Measurements from ENCODE around the gene RPL36. TPM values are rescaled to one million over a fixed set of nuclear protein-coding genes. Genes with fewer than 3 reads are reported as not detected.

Gene RPL36
- total and polyA plus RNA-seq, 7 experiments from 2014 or later = 865 to 2,564 (median 1,761) TPM

GRCh38 chr19:5691822-5692722, 2.0 kb downstream of the RPL36 start:
- ATAC-seq = no peak
- ChIA-PET POLR2A (interaction anchor here (1.0 to 1.7 kb wide), 6 partner anchors 11 to 70 kb away, joined by 3 to 11 read pairs (median 5); partner anchors contain the start of genes CATSPERD, HSD11B1L, LONP1 and SAFB), CTCF (no interaction called here)
- Histone ChIP-seq H3K4me3 (ENCODE audit: low read length) (no peak overlapping the region), H3K4me1 (ENCODE audit: control insufficient read depth in 2 of 2, insufficient read depth in 2 of 2, low read length in 2 of 2) (peaks cover 8 to 21% of the 10 kb centered on the region in 2 donors), H3K27ac (ENCODE audit: low read depth, low read length) (peak overlapping the region; percentile 85), H3K36me3 (ENCODE audit: control insufficient read depth in 2 of 3, insufficient read depth in 3 of 3, low read length in 3 of 3) (peaks cover 0 to 55% (median 8%) of the 10 kb centered on the region in 3 experiments), H3K9me3 (ENCODE audit: control insufficient read depth in 2 of 3, low read length in 3 of 3) (no peaks in the 10 kb centered on the region), H3K27me3 (ENCODE audit: control insufficient read depth in 2 of 2, insufficient read depth in 2 of 2, low read length in 2 of 2) (no peaks in the 10 kb centered on the region)
- Mint-ChIP-seq H3K4me3 (peak overlapping the region; percentile 59 to 98 (median 93)), H3K27ac (peak overlapping the region in 7 of 9 donors; percentile 30 to 97 (median 71)), H3K4me1 (peaks cover 5 to 29% (median 26%) of the 10 kb centered on the region in 7 donors), H3K27me3 (no peaks in the 10 kb centered on the region), H3K9me3 (peaks cover 0 to 3% (median 0%) of the 10 kb centered on the region in 11 donors), H3K36me3 (peaks cover 0 to 13% (median 0%) of the 10 kb centered on the region in 5 donors)
- DNase-seq = no peak
- intact Hi-C loops (cut with micrococcal nuclease) = loop anchor here in 1 of 2 donors (2.0 kb wide), 2 partner anchors 69 to 99 kb away; partner anchors contain the start of genes DUS3L, SAFB and SAFB2

DNA sequence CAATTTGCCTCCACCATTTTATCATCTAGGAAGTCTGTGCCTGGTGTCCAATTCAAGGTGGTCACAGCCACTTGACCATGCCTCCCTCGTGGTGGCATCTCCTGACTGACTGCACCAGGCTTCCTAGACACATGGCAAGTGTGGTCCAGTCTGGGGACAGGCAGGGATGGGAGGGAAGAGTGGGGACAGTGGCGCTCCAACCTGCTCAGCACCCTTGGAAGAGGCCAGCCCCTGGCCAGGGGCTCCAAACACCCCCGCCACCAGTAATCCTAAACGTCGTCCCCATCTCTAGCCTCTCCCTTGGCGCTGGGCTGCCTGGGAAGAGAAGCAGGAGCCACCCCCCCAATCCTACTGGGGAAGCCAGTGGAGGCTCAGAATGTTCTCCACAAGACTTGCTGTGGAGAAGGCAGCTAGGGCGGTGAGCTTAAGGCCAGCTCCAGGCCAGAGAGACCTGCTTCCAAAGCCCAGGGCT, 2.7 kb downstream of the RPL36 start:
- H3K4me3 ChIP-seq (ENCODE audit: low read length) = no peak overlapping the region
- POLR2A ChIA-PET = no interaction called here
- ATAC-seq = no peak
- no peaks in the 10 kb centered on the region for H3K27me3 ChIP-seq (ENCODE audit: control insufficient read depth in 2 of 2, insufficient read depth in 2 of 2, low read length in 2 of 2)
- Mint-ChIP-seq H3K27ac (peak overlapping the region in 5 of 9 donors; percentile 30 to 97 (median 43)), H3K27me3 (no peaks in the 10 kb centered on the region), H3K9me3 (peaks cover 0 to 3% (median 0%) of the 10 kb centered on the region in 11 donors), H3K4me1 (peaks cover 5 to 29% (median 26%) of the 10 kb centered on the region in 7 donors), H3K36me3 (peaks cover 0 to 15% (median 0%) of the 10 kb centered on the region in 5 donors), H3K4me3 (peak overlapping the region in 8 of 10 donors; percentile 11 to 98 (median 47))
- no peaks in the 10 kb centered on the region for H3K9me3 ChIP-seq (ENCODE audit: control insufficient read depth in 2 of 3, low read length in 3 of 3)
- peaks cover 0 to 60% (median 10%) of the 10 kb centered on the region in 3 experiments for H3K36me3 ChIP-seq (ENCODE audit: control insufficient read depth in 2 of 3, insufficient read depth in 3 of 3, low read length in 3 of 3)
- intact Hi-C loops (cut with micrococcal nuclease) = no loop called here
- CTCF ChIA-PET = no interaction called here
- H3K27ac ChIP-seq (ENCODE audit: low read depth, low read length) = no peak overlapping the region
- H3K4me1 ChIP-seq (ENCODE audit: control insufficient read depth in 2 of 2, insufficient read depth in 2 of 2, low read length in 2 of 2) = peaks cover 8 to 14% of the 10 kb centered on the region in 2 donors
- no peak for DNase-seq

- Histone ChIP-seq H3K4me1 (ENCODE audit: control insufficient read depth in 2 of 2, insufficient read depth in 2 of 2, low read length in 2 of 2) (peaks cover 8 to 11% of the 10 kb centered on the region in 2 donors), H3K9me3 (ENCODE audit: control insufficient read depth in 2 of 3, low read length in 3 of 3) (no peaks in the 10 kb centered on the region), H3K36me3 (ENCODE audit: control insufficient read depth in 2 of 3, insufficient read depth in 3 of 3, low read length in 3 of 3) (peaks cover 0 to 67% (median 10%) of the 10 kb centered on the region in 3 experiments), H3K4me3 (ENCODE audit: low read length) (no peak overlapping the region), H3K27me3 (ENCODE audit: control insufficient read depth in 2 of 2, insufficient read depth in 2 of 2, low read length in 2 of 2) (no peaks in the 10 kb centered on the region), H3K27ac (ENCODE audit: low read depth, low read length) (no peak overlapping the region)
- peaks cover 5 to 24% (median 21%) of the 10 kb centered on the region in 7 donors for H3K4me1 Mint-ChIP-seq
- ChIA-PET POLR2A (interaction anchor here (1.1 kb wide), 1 partner anchor 25 kb away, joined by 3 read pairs; no protein-coding TSS in a partner anchor), CTCF (no interaction called here)
- H3K9me3 Mint-ChIP-seq = peaks cover 0 to 3% (median 0%) of the 10 kb centered on the region in 11 donors
- no peaks in the 10 kb centered on the region for H3K27me3 Mint-ChIP-seq
- H3K4me3 Mint-ChIP-seq = no peak overlapping the region
- H3K36me3 Mint-ChIP-seq = peaks cover 0 to 15% (median 0%) of the 10 kb centered on the region in 5 donors
- no peak for DNase-seq
- ATAC-seq = no peak
- H3K27ac Mint-ChIP-seq = peak overlapping the region in 4 of 9 donors; percentile 15 to 59 (median 43)
- intact Hi-C loops (cut with micrococcal nuclease) = no loop called here
Measured at GRCh38 chr19:5693195-5694166, 3.4 kb downstream of the RPL36 start.

- ATAC-seq (no peak), DNase-seq (no peak)
- Mint-ChIP-seq H3K36me3 (peaks cover 0 to 15% (median 0%) of the 10 kb centered on the region in 5 donors), H3K27ac (peak overlapping the region in 3 of 9 donors; percentile 33 to 59 (median 55)), H3K4me1 (peaks cover 5 to 20% (median 17%) of the 10 kb centered on the region in 7 donors), H3K9me3 (peaks cover 0 to 3% (median 0%) of the 10 kb centered on the region in 11 donors), H3K27me3 (no peaks in the 10 kb centered on the region), H3K4me3 (peak overlapping the region in 2 of 10 donors; percentile 20 to 23)
- no peak overlapping the region for H3K4me3 ChIP-seq (ENCODE audit: low read length)
- peaks cover 0 to 76% (median 10%) of the 10 kb centered on the region in 3 experiments for H3K36me3 ChIP-seq (ENCODE audit: control insufficient read depth in 2 of 3, insufficient read depth in 3 of 3, low read length in 3 of 3)
- intact Hi-C loops (cut with micrococcal nuclease) = no loop called here
- H3K4me1 ChIP-seq (ENCODE audit: control insufficient read depth in 2 of 2, insufficient read depth in 2 of 2, low read length in 2 of 2) = peaks cover 8 to 11% of the 10 kb centered on the region in 2 donors
- no peaks in the 10 kb centered on the region for H3K9me3 ChIP-seq (ENCODE audit: control insufficient read depth in 2 of 3, low read length in 3 of 3)
- ChIA-PET CTCF (no interaction called here), POLR2A (interaction anchor here (1.1 kb wide), 1 partner anchor 24 kb away, joined by 3 read pairs; no protein-coding TSS in a partner anchor)
- no peaks in the 10 kb centered on the region for H3K27me3 ChIP-seq (ENCODE audit: control insufficient read depth in 2 of 2, insufficient read depth in 2 of 2, low read length in 2 of 2)
- no peak overlapping the region for H3K27ac ChIP-seq (ENCODE audit: low read depth, low read length)
Measured at GRCh38 chr19:5694167-5694955, 4.3 kb downstream of the RPL36 start.

GRCh38 chr19:5694956-5695648, 5.0 kb downstream of the RPL36 start:
- no peak for ATAC-seq
- H3K27ac Mint-ChIP-seq = peak overlapping the region in 1 of 9 donors; percentile 25
- H3K4me3 ChIP-seq (ENCODE audit: low read length) = no peak overlapping the region
- H3K4me1 ChIP-seq (ENCODE audit: control insufficient read depth in 2 of 2, insufficient read depth in 2 of 2, low read length in 2 of 2) = peaks cover 8% of the 10 kb centered on the region in 2 donors
- H3K36me3 ChIP-seq (ENCODE audit: control insufficient read depth in 2 of 3, insufficient read depth in 3 of 3, low read length in 3 of 3) = peaks cover 0 to 79% (median 10%) of the 10 kb centered on the region in 3 experiments
- peaks cover 5 to 15% (median 13%) of the 10 kb centered on the region in 7 donors for H3K4me1 Mint-ChIP-seq
- H3K27me3 Mint-ChIP-seq = no peaks in the 10 kb centered on the region
- ChIA-PET CTCF (no interaction called here), POLR2A (no interaction called here)
- intact Hi-C loops (cut with micrococcal nuclease) = no loop called here
- H3K9me3 Mint-ChIP-seq = peaks cover 0 to 3% (median 0%) of the 10 kb centered on the region in 11 donors
- no peaks in the 10 kb centered on the region for H3K9me3 ChIP-seq (ENCODE audit: control insufficient read depth in 2 of 3, low read length in 3 of 3)
- peaks cover 0 to 15% (median 0%) of the 10 kb centered on the region in 5 donors for H3K36me3 Mint-ChIP-seq
- no peak overlapping the region for H3K27ac ChIP-seq (ENCODE audit: low read depth, low read length)
- no peak for DNase-seq
- no peak overlapping the region for H3K4me3 Mint-ChIP-seq
- H3K27me3 ChIP-seq (ENCODE audit: control insufficient read depth in 2 of 2, insufficient read depth in 2 of 2, low read length in 2 of 2) = no peaks in the 10 kb centered on the region

Measured in naive thymus-derived CD4-positive, alpha-beta T cell (primary cell).